SK-N-MC (cell line): ENCODE results near the gene GUF1.

ENCODE experiments used
- DNase-seq: peaks from one replicate; pipeline ENCODE4 v3.0.0-alpha.2; 2011; ENCODE audit warnings: low read depth, low spot score
- H3K27ac ChIP-seq: fragments of 200-600 bp; sonication (generic); 2 replicates; pipeline ENCODE4 v1.5.1; 2016; ENCODE audit warnings: mixed run types
- H3K36me3 ChIP-seq: fragments of 200-600 bp; sonication (generic); 2 replicates; pipeline ENCODE4 v1.6.1; 2017; ENCODE audit warnings: antibody characterized with exemption, low read length, mixed read lengths; ENCODE audit not compliant: insufficient read depth
- H3K4me3 ChIP-seq: fragments of 200-600 bp; sonication (generic); 2 replicates; pipeline ENCODE4 v1.5.1; 2016
- H3K9ac ChIP-seq: fragments of 200-600 bp; sonication (generic); 2 replicates; pipeline ENCODE4 v1.8.0; 2017; ENCODE audit warnings: mixed run types, mixed read lengths; ENCODE audit not compliant: insufficient read length
- H3K9me3 ChIP-seq: fragments of 200-600 bp; sonication (generic); 2 replicates; pipeline ENCODE4 v1.6.1; 2017; ENCODE audit warnings: low read depth, mild to moderate bottlenecking, antibody characterized with exemption, low read length, moderate library complexity, mixed read lengths
- EZH2 ChIP-seq: fragments of 200-600 bp; sonication (generic); IDR thresholded peaks from one replicate; pipeline ENCODE4 v1.6.1; 2017; ENCODE audit warnings: antibody characterized with exemption
- FOXP2 ChIP-seq: optimal IDR thresholded peaks from 2 replicates; pipeline ENCODE3; 2011; ENCODE audit warnings: mild to moderate bottlenecking, moderate library complexity; ENCODE audit not compliant: insufficient read depth; ENCODE audit errors: extremely low read length, control extremely low read depth
- POLR2AphosphoS5 ChIP-seq: IDR thresholded peaks from 2 replicates; pipeline ENCODE4 v1.6.1; 2012; ENCODE audit warnings: mild to moderate bottlenecking, low read depth, low read length, borderline replicate concordance

GUF1 gene

GRCh38 chr4:44652002-44652401 is 26.2 kb upstream of the GUF1 start:
- H3K36me3 ChIP-seq: no peaks in the 10 kb centered on the region
- no peak overlapping the region for H3K9ac ChIP-seq
- no peak overlapping the region for H3K4me3 ChIP-seq
- no peak overlapping the region for H3K27ac ChIP-seq
- DNase-seq: no peak
- no peaks in the 10 kb centered on the region for H3K9me3 ChIP-seq
- no peak for TF ChIP-seq EZH2
- TF ChIP-seq FOXP2: no peak
- no peak for TF ChIP-seq POLR2AphosphoS5

GRCh38 chr4:44660396-44660795 is 17.8 kb upstream of the GUF1 start:
- no peaks in the 10 kb centered on the region for H3K9me3 ChIP-seq
- no peaks in the 10 kb centered on the region for H3K36me3 ChIP-seq
- TF ChIP-seq POLR2AphosphoS5: no peak
- no peak for TF ChIP-seq EZH2
- TF ChIP-seq FOXP2: no peak
- H3K4me3 ChIP-seq: no peak overlapping the region
- H3K9ac ChIP-seq: no peak overlapping the region
- no peak overlapping the region for H3K27ac ChIP-seq
- DNase-seq: no peak

- no peak overlapping the region for H3K27ac ChIP-seq
- no peaks in the 10 kb centered on the region for H3K36me3 ChIP-seq
- no peak for TF ChIP-seq EZH2
- TF ChIP-seq FOXP2: no peak
- DNase-seq: no peak
- no peaks in the 10 kb centered on the region for H3K9me3 ChIP-seq
- no peak overlapping the region for H3K9ac ChIP-seq
- H3K4me3 ChIP-seq: no peak overlapping the region
These were observed 16.1 kb upstream of the GUF1 start for GRCh38 chr4:44661940-44662622.

- H3K4me3 ChIP-seq: no peak overlapping the region
- TF ChIP-seq POLR2AphosphoS5 (no peak), FOXP2 (no peak), EZH2 (no peak)
- H3K9ac ChIP-seq: no peak overlapping the region
- no peaks in the 10 kb centered on the region for H3K36me3 ChIP-seq
- no peaks in the 10 kb centered on the region for H3K9me3 ChIP-seq
- DNase-seq: no peak
- H3K27ac ChIP-seq: no peak overlapping the region
These were observed 15.6 kb upstream of the GUF1 start for GRCh38 chr4:44662623-44663005.

DNA sequence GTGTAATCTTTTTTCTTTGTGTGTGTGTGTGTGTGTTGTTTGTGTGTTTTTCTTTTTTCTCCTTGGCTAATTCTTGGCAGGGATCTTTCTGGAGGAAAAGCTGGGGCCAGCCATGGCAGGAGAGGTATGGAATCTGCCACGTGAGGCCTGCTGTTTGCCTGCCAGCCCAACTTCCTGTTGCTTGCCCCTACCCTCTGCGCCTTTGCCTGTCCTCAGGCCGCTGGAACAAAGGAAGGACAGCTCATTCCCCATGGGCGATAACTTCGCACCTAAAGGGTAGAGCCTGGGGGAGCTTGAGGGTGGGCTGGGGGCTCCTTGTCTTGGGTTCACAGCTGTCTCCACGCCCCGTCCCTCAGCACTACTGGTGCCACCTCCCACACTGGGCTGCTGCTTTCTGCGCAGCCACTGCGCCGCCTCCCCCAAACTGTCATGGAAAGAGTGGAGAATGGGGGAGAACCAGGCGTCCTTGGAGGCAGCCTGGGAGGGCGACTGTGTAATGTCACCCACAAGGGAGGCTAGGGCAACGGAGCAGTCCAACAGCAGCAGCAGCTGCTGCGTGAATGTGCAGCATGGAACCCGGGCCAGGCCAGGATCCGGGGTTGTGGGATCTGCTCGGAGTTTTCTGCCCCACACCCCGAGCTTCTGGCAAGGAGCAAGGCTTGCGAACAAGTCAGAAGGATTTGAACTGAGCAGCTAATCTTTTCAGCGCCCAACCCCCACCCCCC is 14.5 kb upstream of the GUF1 start:
- DNase-seq: no peak
- H3K9ac ChIP-seq: no peak overlapping the region
- no peaks in the 10 kb centered on the region for H3K36me3 ChIP-seq
- H3K9me3 ChIP-seq: no peaks in the 10 kb centered on the region
- TF ChIP-seq FOXP2 (no peak), POLR2AphosphoS5 (no peak), EZH2 (no peak)
- H3K27ac ChIP-seq: no peak overlapping the region
- H3K4me3 ChIP-seq: no peak overlapping the region

DNA sequence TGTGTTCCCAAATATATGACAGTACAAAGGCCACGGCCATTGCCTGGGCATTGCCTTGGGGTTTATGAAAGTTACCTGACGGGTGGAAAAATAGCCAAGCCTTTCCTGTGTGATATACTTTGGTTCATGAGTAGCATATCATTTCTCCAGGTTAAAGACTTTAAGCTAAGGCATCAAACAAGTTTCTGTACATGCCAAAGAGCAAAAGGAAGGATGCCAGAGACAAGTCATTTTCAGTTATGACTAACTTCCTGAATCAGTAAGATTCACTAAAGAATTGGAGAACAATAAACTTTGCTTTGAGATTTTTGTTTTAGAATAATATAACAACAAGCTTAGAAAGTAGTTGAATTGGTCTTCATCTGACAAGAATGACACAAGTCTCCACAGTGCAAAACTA is 9.7 kb upstream of the GUF1 start:
- H3K4me3 ChIP-seq: no peak overlapping the region
- H3K27ac ChIP-seq: no peak overlapping the region
- DNase-seq: no peak
- no peak overlapping the region for H3K9ac ChIP-seq
- H3K36me3 ChIP-seq: no peaks in the 10 kb centered on the region
- TF ChIP-seq EZH2: no peak
- no peak for TF ChIP-seq POLR2AphosphoS5
- TF ChIP-seq FOXP2: no peak
- H3K9me3 ChIP-seq: no peaks in the 10 kb centered on the region

- Histone ChIP-seq H3K9ac (no peak overlapping the region), H3K27ac (no peak overlapping the region), H3K36me3 (no peaks in the 10 kb centered on the region), H3K9me3 (no peaks in the 10 kb centered on the region), H3K4me3 (no peak overlapping the region)
- no peak for TF ChIP-seq POLR2AphosphoS5
- no peak for TF ChIP-seq FOXP2
- TF ChIP-seq EZH2: no peak
- no peak for DNase-seq
These were observed 7.6 kb upstream of the GUF1 start for GRCh38 chr4:44670506-44671199.

GRCh38 chr4:44671636-44672035 is 6.6 kb upstream of the GUF1 start:
- Histone ChIP-seq H3K36me3 (no peaks in the 10 kb centered on the region), H3K9ac (no peak overlapping the region), H3K4me3 (no peak overlapping the region), H3K27ac (no peak overlapping the region), H3K9me3 (no peaks in the 10 kb centered on the region)
- no peak for TF ChIP-seq POLR2AphosphoS5
- no peak for TF ChIP-seq EZH2
- no peak for TF ChIP-seq FOXP2
- no peak for DNase-seq
